ENCODE data around the gene SAPCD2. TPM values are rescaled to one million over a fixed set of nuclear protein-coding genes. Genes with fewer than 3 reads are reported as not detected.

SAPCD2 gene
- total RNA-seq, 2 experiments from 2014 or later, result 13.5 to 13.7 TPM

- no peak for ATAC-seq
- DNase-seq, result no peak
- Mint-ChIP-seq H3K9me3 (no peaks in the 10 kb centered on the region), H3K27me3 (peaks cover 6% of the 10 kb centered on the region), H3K4me3 (no peak overlapping the region), H3K27ac (no peak overlapping the region), H3K4me1 (ENCODE audit: low read depth) (peaks cover 9% of the 10 kb centered on the region), H3K36me3 (ENCODE audit: low read depth) (no peaks in the 10 kb centered on the region)
- ChIA-PET POLR2A (interaction anchor here (0.6 to 1.0 kb wide), 2 partner anchors 94 to 230 kb away, joined by 3 read pairs; partner anchors contain the start of genes C8G and FBXW5), CTCF (interaction anchor here (0.7 to 3.7 kb wide), 3 partner anchors 9 to 30 kb away, joined by 3 to 18 read pairs (median 4); no protein-coding TSS in a partner anchor)
- TF ChIP-seq CTCF (IDR thresholded peaks at IDR 0.05), result no peak
- intact Hi-C loops (cut with micrococcal nuclease), result loop anchor here (5.0 kb wide), 1 partner anchor 252 kb away; no protein-coding TSS in a partner anchor
Observed at GRCh38 chr9:137038916-137039315, 31.4 kb downstream of the SAPCD2 start.

GRCh38 chr9:137037483-137037882 lies 32.9 kb downstream of the SAPCD2 start:
- Mint-ChIP-seq H3K4me1 (ENCODE audit: low read depth) (peaks cover 17% of the 10 kb centered on the region), H3K27ac (no peak overlapping the region), H3K9me3 (no peaks in the 10 kb centered on the region), H3K36me3 (ENCODE audit: low read depth) (no peaks in the 10 kb centered on the region), H3K4me3 (no peak overlapping the region), H3K27me3 (peaks cover 2% of the 10 kb centered on the region)
- ATAC-seq (no peak), DNase-seq (no peak)
- CTCF ChIA-PET, result interaction anchor here (1.2 to 3.7 kb wide), 6 partner anchors 8 to 89 kb away, joined by 3 to 42 read pairs (median 10); no protein-coding TSS in a partner anchor
- POLR2A ChIA-PET, result no interaction called here
- intact Hi-C loops (cut with micrococcal nuclease), result loop anchor here (5.0 kb wide), 1 partner anchor 250 kb away; no protein-coding TSS in a partner anchor
- no peak for TF ChIP-seq CTCF (IDR thresholded peaks at IDR 0.05)

- no peak for DNase-seq
- Mint-ChIP-seq H3K9me3 (no peaks in the 10 kb centered on the region), H3K4me3 (no peak overlapping the region), H3K4me1 (ENCODE audit: low read depth) (peaks cover 20% of the 10 kb centered on the region), H3K27ac (no peak overlapping the region), H3K27me3 (peaks cover 2% of the 10 kb centered on the region), H3K36me3 (ENCODE audit: low read depth) (no peaks in the 10 kb centered on the region)
- no peak for ATAC-seq
- CTCF ChIA-PET, result interaction anchor here (0.7 to 3.7 kb wide), 7 partner anchors 8 to 89 kb away, joined by 3 to 42 read pairs (median 15); partner anchors contain the start of gene NPDC1
- no peak for TF ChIP-seq CTCF (IDR thresholded peaks at IDR 0.05)
- POLR2A ChIA-PET, result no interaction called here
- intact Hi-C loops (cut with micrococcal nuclease), result loop anchor here (5.0 kb wide), 1 partner anchor 250 kb away; no protein-coding TSS in a partner anchor
Observed at GRCh38 chr9:137037035-137037434, 33.3 kb downstream of the SAPCD2 start.

- Mint-ChIP-seq H3K27me3 (no peaks in the 10 kb centered on the region), H3K4me3 (no peak overlapping the region), H3K36me3 (ENCODE audit: low read depth) (no peaks in the 10 kb centered on the region), H3K4me1 (ENCODE audit: low read depth) (peaks cover 26% of the 10 kb centered on the region), H3K27ac (no peak overlapping the region), H3K9me3 (no peaks in the 10 kb centered on the region)
- no peak for TF ChIP-seq CTCF (IDR thresholded peaks at IDR 0.05)
- ChIA-PET CTCF (interaction anchor here (0.6 to 3.6 kb wide), 38 partner anchors 8 to 258 kb away, joined by 3 to 82 read pairs (median 10); partner anchors contain the start of genes AJM1, C8G, CLIC3 and FBXW5), POLR2A (interaction anchor here (1.1 to 2.1 kb wide), 4 partner anchors 9 to 88 kb away, joined by 3 to 9 read pairs (median 6); partner anchors contain the start of gene SAPCD2)
- ATAC-seq, result no peak
- DNase-seq, result no peak
- intact Hi-C loops (cut with micrococcal nuclease), result loop anchor here (5.0 kb wide), 1 partner anchor 249 kb away; no protein-coding TSS in a partner anchor
Observed at GRCh38 chr9:137035937-137036336, 34.4 kb downstream of the SAPCD2 start.

GRCh38 chr9:137035507-137035834 lies 34.9 kb downstream of the SAPCD2 start:
- Mint-ChIP-seq H3K4me1 (ENCODE audit: low read depth) (peaks cover 30% of the 10 kb centered on the region), H3K27me3 (no peaks in the 10 kb centered on the region), H3K9me3 (no peaks in the 10 kb centered on the region), H3K27ac (no peak overlapping the region), H3K4me3 (no peak overlapping the region), H3K36me3 (ENCODE audit: low read depth) (no peaks in the 10 kb centered on the region)
- ATAC-seq (no peak), DNase-seq (no peak)
- peak; percentile 20 for TF ChIP-seq CTCF (IDR thresholded peaks at IDR 0.05)
- ChIA-PET CTCF (interaction anchor here (0.6 to 3.6 kb wide), 47 partner anchors 9 to 267 kb away, joined by 3 to 82 read pairs (median 7); partner anchors contain the start of genes AJM1, C8G, CLIC3 and FBXW5), POLR2A (interaction anchor here (0.7 to 2.1 kb wide), 8 partner anchors 9 to 245 kb away, joined by 3 to 9 read pairs (median 4); partner anchors contain the start of genes PAXX and SAPCD2)
- intact Hi-C loops (cut with micrococcal nuclease), result loop anchor here (5.0 kb wide), 1 partner anchor 248 kb away; no protein-coding TSS in a partner anchor
